SK-N-SH treated with all-trans-retinoic acid at 6 μM for 48 hours (cell line): ENCODE results near the gene OPA3.

Experiments
- ESRRG ChIP-seq: fragments of 250-450 bp; sonication (Bioruptor Pico); IDR thresholded peaks from 2 replicates; pipeline ENCODE4 v1.6.1; 2021; ENCODE audit warnings: mild to moderate bottlenecking
- ISL1 ChIP-seq: fragments of 250-450 bp; sonication (Bioruptor Pico); IDR thresholded peaks from 2 replicates; pipeline ENCODE4 v2.1.2; 2022; ENCODE audit warnings: mild to moderate bottlenecking, moderate library complexity
- RARB ChIP-seq: fragments of 250-450 bp; sonication (Bioruptor Pico); IDR thresholded peaks from 2 replicates; pipeline ENCODE4 v1.8.0; 2021; ENCODE audit warnings: mild to moderate bottlenecking, moderate library complexity
- SNAI2 ChIP-seq: fragments of 250-450 bp; sonication (Bioruptor Pico); IDR thresholded peaks from 2 replicates; pipeline ENCODE4 v1.5.0; 2020; ENCODE audit warnings: mild to moderate bottlenecking, moderate library complexity
- TOX ChIP-seq: fragments of 250-450 bp; sonication (Bioruptor Pico); IDR thresholded peaks from 2 replicates; pipeline ENCODE4 v1.8.0; 2021; ENCODE audit warnings: mild to moderate bottlenecking, moderate library complexity, borderline replicate concordance
- ZFP3 ChIP-seq: fragments of 250-450 bp; sonication (Bioruptor Pico); IDR thresholded peaks from 2 replicates; pipeline ENCODE4 v1.5.0; 2020; ENCODE audit warnings: mild to moderate bottlenecking, moderate library complexity
- ZFP30 ChIP-seq: fragments of 450-650 bp; formaldehyde crosslinking; IDR thresholded peaks from 2 replicates; pipeline ENCODE4 v1.5.0; 2022; ENCODE audit warnings: mild to moderate bottlenecking, moderate library complexity
- TF ChIP-seq, protein P1 (sequence below): fragments of 250-450 bp; sonication (Bioruptor Pico); IDR thresholded peaks from 2 replicates; pipeline ENCODE4 v1.8.0; 2021; ENCODE audit warnings: low read depth, mild to moderate bottlenecking, moderate library complexity, borderline replicate concordance

- TF ChIP-seq ZFP30 (CRISPR knock-in tag) (no peak), ESRRG (CRISPR knock-in tag) (no peak), RARB (CRISPR knock-in tag) (no peak), SNAI2 (CRISPR knock-in tag) (no peak), ISL1 (no peak), TOX (no peak), ZFP3 (CRISPR knock-in tag) (no peak)
- TF ChIP-seq, protein P1, sequence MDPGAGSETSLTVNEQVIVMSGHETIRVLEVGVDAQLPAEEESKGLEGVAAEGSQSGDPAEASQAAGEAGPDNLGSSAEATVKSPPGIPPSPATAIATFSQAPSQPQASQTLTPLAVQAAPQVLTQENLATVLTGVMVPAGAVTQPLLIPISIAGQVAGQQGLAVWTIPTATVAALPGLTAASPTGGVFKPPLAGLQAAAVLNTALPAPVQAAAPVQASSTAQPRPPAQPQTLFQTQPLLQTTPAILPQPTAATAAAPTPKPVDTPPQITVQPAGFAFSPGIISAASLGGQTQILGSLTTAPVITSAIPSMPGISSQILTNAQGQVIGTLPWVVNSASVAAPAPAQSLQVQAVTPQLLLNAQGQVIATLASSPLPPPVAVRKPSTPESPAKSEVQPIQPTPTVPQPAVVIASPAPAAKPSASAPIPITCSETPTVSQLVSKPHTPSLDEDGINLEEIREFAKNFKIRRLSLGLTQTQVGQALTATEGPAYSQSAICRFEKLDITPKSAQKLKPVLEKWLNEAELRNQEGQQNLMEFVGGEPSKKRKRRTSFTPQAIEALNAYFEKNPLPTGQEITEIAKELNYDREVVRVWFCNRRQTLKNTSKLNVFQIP (CRISPR knock-in tag) = no peak
Observed at GRCh38 chr19:45578861-45579260, 5.7 kb downstream of the OPA3 start.
